Parathyroid adenoma (tissue), 2 donors: ENCODE measurements around the gene SLC5A1.

Source experiments
- H2AFZ ChIP-seq: fragments of 300-600 bp; sonication (generic); one replicate; pipeline ENCODE4 v1.7.0; 2017; ENCODE audit warnings: antibody characterized with exemption, mild to moderate bottlenecking
- H3K27ac ChIP-seq: fragments of 300-600 bp; sonication (generic); one replicate; pipeline ENCODE4 v1.7.0; 2017
- H3K27me3 ChIP-seq: fragments of 300-600 bp; sonication (generic); one replicate; pipeline ENCODE4 v1.7.0; 2017; ENCODE audit warnings: low read length; ENCODE audit not compliant: control insufficient read depth, insufficient read depth
- H3K36me3 ChIP-seq: fragments of 300-600 bp; sonication (generic); one replicate; pipeline ENCODE4 v1.7.0; 2017; ENCODE audit warnings: low read length; ENCODE audit not compliant: control insufficient read depth, insufficient read depth
- H3K4me1 ChIP-seq: fragments of 300-600 bp; sonication (generic); one replicate; pipeline ENCODE4 v1.7.0; 2017; ENCODE audit warnings: control low read depth
- H3K4me2 ChIP-seq: fragments of 300-600 bp; sonication (generic); one replicate; pipeline ENCODE4 v1.7.0; 2017; ENCODE audit warnings: low read length
- H3K4me3 ChIP-seq: fragments of 300-600 bp; sonication (generic); one replicate; pipeline ENCODE4 v1.7.0; 2017; ENCODE audit warnings: low read depth, low read length
- H3K79me2 ChIP-seq: fragments of 300-600 bp; sonication (generic); one replicate; pipeline ENCODE4 v1.7.0; 2017; ENCODE audit warnings: control low read depth
- H3K9ac ChIP-seq: fragments of 300-600 bp; sonication (generic); one replicate; pipeline ENCODE4 v1.7.0; 2017; ENCODE audit warnings: mild to moderate bottlenecking
- H3K9me3 ChIP-seq: fragments of 300-600 bp; sonication (generic); one replicate; pipeline ENCODE4 v1.7.0; 2017; ENCODE audit warnings: low read length; ENCODE audit not compliant: control insufficient read depth
- TF ChIP-seq, protein P1 (sequence below): fragments of 300-600 bp; sonication (generic); IDR thresholded peaks from one replicate; pipeline ENCODE4 v1.7.0; 2017; ENCODE audit warnings: antibody characterized with exemption, mild to moderate bottlenecking
- donor health status: primary hyperparathyroidism.

Gene SLC5A1

GRCh38 chr22:32034275-32034674 lies 8.8 kb upstream of the SLC5A1 start:
- H3K27ac ChIP-seq: no peak overlapping the region
- no peak overlapping the region for H3K4me2 ChIP-seq
- H3K36me3 ChIP-seq: no peaks in the 10 kb centered on the region
- no peak overlapping the region for H3K4me3 ChIP-seq
- H3K9me3 ChIP-seq: no peaks in the 10 kb centered on the region
- H3K9ac ChIP-seq: no peak overlapping the region
- no peaks in the 10 kb centered on the region for H3K4me1 ChIP-seq
- no peak overlapping the region for H2AFZ ChIP-seq
- TF ChIP-seq, protein P1, sequence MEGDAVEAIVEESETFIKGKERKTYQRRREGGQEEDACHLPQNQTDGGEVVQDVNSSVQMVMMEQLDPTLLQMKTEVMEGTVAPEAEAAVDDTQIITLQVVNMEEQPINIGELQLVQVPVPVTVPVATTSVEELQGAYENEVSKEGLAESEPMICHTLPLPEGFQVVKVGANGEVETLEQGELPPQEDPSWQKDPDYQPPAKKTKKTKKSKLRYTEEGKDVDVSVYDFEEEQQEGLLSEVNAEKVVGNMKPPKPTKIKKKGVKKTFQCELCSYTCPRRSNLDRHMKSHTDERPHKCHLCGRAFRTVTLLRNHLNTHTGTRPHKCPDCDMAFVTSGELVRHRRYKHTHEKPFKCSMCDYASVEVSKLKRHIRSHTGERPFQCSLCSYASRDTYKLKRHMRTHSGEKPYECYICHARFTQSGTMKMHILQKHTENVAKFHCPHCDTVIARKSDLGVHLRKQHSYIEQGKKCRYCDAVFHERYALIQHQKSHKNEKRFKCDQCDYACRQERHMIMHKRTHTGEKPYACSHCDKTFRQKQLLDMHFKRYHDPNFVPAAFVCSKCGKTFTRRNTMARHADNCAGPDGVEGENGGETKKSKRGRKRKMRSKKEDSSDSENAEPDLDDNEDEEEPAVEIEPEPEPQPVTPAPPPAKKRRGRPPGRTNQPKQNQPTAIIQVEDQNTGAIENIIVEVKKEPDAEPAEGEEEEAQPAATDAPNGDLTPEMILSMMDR: no peak
- no peaks in the 10 kb centered on the region for H3K27me3 ChIP-seq
- no peaks in the 10 kb centered on the region for H3K79me2 ChIP-seq

- no peaks in the 10 kb centered on the region for H3K4me1 ChIP-seq
- no peaks in the 10 kb centered on the region for H3K36me3 ChIP-seq
- no peak overlapping the region for H2AFZ ChIP-seq
- no peaks in the 10 kb centered on the region for H3K9me3 ChIP-seq
- H3K4me3 ChIP-seq: no peak overlapping the region
- no peak overlapping the region for H3K27ac ChIP-seq
- no peaks in the 10 kb centered on the region for H3K27me3 ChIP-seq
- no peak overlapping the region for H3K4me2 ChIP-seq
- no peak overlapping the region for H3K9ac ChIP-seq
- TF ChIP-seq, protein P1: no peak
- H3K79me2 ChIP-seq: no peaks in the 10 kb centered on the region
These were observed 5.8 kb upstream of the SLC5A1 start for GRCh38 chr22:32037236-32037635.

DNA sequence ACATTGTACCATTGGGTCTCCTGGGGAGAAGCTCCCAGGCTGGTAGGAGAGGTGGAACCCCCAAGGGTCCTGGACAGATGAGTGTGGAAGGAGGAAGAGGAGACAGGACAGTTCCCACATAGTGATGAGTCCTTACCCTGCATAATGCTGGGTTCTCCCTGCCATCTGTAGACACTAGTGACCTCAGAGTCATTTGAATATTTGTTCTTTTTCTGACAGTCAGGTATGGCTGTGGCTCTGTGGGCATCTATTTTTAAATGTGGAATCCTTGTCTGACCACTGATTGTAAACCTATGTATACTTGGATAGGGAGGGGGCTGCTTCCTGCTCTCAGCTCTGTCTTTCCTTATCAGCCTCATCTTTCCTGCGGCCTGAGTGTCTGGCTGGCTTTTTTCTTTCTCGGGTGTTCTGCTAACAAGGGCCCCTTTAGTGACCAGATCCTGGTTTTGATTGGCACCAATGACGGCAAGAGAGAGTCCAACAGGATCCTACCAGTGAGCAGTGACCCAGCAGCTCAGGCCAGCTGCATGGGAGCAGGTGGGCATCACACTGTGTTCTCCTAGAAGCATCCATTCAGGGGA lies 2.6 kb upstream of the SLC5A1 start:
- Histone ChIP-seq H3K9me3 (no peaks in the 10 kb centered on the region), H3K4me2 (no peak overlapping the region), H3K36me3 (no peaks in the 10 kb centered on the region), H3K9ac (no peak overlapping the region), H2AFZ (no peak overlapping the region), H3K27ac (no peak overlapping the region), H3K4me1 (no peaks in the 10 kb centered on the region), H3K79me2 (no peaks in the 10 kb centered on the region), H3K27me3 (no peaks in the 10 kb centered on the region), H3K4me3 (no peak overlapping the region)
- TF ChIP-seq, protein P1: no peak

GRCh38 chr22:32043391-32043790 lies 330 bp downstream of the SLC5A1 start:
- no peaks in the 10 kb centered on the region for H3K4me1 ChIP-seq
- H2AFZ ChIP-seq: peak overlapping the region; percentile 73
- no peak overlapping the region for H3K4me3 ChIP-seq
- H3K9me3 ChIP-seq: no peaks in the 10 kb centered on the region
- H3K79me2 ChIP-seq: no peaks in the 10 kb centered on the region
- peak overlapping the region; percentile 15 for H3K27ac ChIP-seq
- no peak overlapping the region for H3K4me2 ChIP-seq
- H3K36me3 ChIP-seq: no peaks in the 10 kb centered on the region
- H3K27me3 ChIP-seq: no peaks in the 10 kb centered on the region
- no peak overlapping the region for H3K9ac ChIP-seq
- TF ChIP-seq, protein P1: no peak

DNA sequence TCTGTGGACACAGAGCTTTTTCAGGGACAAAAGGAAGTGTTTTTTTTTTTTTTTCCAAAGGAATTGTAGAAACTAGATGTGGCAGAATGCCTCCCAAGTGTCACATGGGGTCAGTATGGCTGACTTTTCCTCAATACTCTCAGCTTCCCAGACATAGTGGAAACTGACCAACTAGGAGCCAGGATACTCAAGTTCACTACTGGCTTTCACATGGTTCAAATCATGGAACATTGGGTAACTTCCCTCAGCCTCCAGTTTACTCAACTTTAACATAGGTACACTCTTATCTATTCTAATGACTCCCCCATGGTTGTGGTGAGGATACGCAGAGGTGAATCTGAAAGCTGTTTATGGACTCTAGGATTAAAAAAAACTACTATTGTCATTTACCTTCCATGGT lies 1.4 kb downstream of the SLC5A1 start:
- Histone ChIP-seq H3K27me3 (no peaks in the 10 kb centered on the region), H3K4me2 (no peak overlapping the region)
- TF ChIP-seq, protein P1: no peak

More for the DNA sequence above, 1.4 kb downstream of the SLC5A1 start:
- no peaks in the 10 kb centered on the region for H3K4me1 ChIP-seq
- H3K4me3 ChIP-seq: no peak overlapping the region
- H3K9me3 ChIP-seq: no peaks in the 10 kb centered on the region
- no peaks in the 10 kb centered on the region for H3K79me2 ChIP-seq
- no peak overlapping the region for H3K9ac ChIP-seq
- no peaks in the 10 kb centered on the region for H3K36me3 ChIP-seq
- no peak overlapping the region for H3K27ac ChIP-seq
- no peak overlapping the region for H2AFZ ChIP-seq
